Bronchial epithelial cell (primary cell): ENCODE measurements around the gene NIM1K. TPM values are rescaled to one million over a fixed set of nuclear protein-coding genes. Genes with fewer than 3 reads are reported as not detected.

ENCODE experiments used
- DNase-seq: peaks from one replicate; pipeline ENCODE4 v3.0.0-alpha.2; 2010; ENCODE audit warnings: low read depth
- FAIRE-seq: peaks from 2 replicates; lab custom pipeline; 2011; peaks lifted over from hg19 to GRCh38; lab: Jason Lieb, UNC
- H3K27me3 ChIP-seq: 2 replicates; pipeline ENCODE4 v1.5.1; 2011; ENCODE audit warnings: low read length; ENCODE audit not compliant: control insufficient read depth, insufficient read depth
- H3K36me3 ChIP-seq: 2 replicates; pipeline ENCODE4 v1.5.1; 2011; ENCODE audit warnings: low read length; ENCODE audit not compliant: control insufficient read depth, insufficient read depth
- H3K4me3 ChIP-seq: 2 replicates; pipeline ENCODE4 v1.5.1; 2011; ENCODE audit warnings: mild to moderate bottlenecking, low read depth, low read length, control low read depth
- total RNA-seq: library from RNA; depleted of rRNA; stranded (reverse); fragments of >200 nt; gene quantifications from 2 replicates; pipeline ENCODE4 v1.2.1, GENCODE V29; 2014
- TF ChIP-seq, protein P1 (sequence below): IDR thresholded peaks from 2 replicates; pipeline ENCODE4 v1.5.1; 2011; ENCODE audit warnings: mild to moderate bottlenecking, moderate library complexity, low read length, control low read depth, inconsistent platforms; ENCODE audit not compliant: insufficient read depth, severe bottlenecking

Gene NIM1K
- total RNA-seq, 1 donor from 2014 or later: not detected

DNA sequence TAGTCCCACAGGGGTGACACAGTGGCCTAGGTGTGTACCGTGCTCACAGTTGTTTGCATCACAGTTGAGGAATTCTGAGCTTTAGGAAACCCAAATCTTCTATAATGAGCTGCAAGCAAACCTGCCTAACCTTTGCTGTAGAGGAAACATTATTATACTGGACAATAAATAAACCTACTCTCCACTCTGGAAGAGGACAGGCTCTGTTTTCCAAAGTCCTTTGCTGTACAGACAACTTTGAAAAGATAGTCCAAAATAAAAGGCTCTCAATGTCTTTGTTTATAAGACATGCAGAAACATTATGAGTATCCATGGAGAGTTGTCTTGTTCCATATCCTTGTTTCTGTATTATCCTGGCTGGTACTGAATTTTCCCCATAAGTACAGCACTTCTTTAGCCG, 42.0 kb upstream of the NIM1K start:
- H3K36me3 ChIP-seq: peaks cover 3% of the 10 kb centered on the region
- TF ChIP-seq, protein P1, sequence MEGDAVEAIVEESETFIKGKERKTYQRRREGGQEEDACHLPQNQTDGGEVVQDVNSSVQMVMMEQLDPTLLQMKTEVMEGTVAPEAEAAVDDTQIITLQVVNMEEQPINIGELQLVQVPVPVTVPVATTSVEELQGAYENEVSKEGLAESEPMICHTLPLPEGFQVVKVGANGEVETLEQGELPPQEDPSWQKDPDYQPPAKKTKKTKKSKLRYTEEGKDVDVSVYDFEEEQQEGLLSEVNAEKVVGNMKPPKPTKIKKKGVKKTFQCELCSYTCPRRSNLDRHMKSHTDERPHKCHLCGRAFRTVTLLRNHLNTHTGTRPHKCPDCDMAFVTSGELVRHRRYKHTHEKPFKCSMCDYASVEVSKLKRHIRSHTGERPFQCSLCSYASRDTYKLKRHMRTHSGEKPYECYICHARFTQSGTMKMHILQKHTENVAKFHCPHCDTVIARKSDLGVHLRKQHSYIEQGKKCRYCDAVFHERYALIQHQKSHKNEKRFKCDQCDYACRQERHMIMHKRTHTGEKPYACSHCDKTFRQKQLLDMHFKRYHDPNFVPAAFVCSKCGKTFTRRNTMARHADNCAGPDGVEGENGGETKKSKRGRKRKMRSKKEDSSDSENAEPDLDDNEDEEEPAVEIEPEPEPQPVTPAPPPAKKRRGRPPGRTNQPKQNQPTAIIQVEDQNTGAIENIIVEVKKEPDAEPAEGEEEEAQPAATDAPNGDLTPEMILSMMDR: no peak
- FAIRE-seq (no peak), DNase-seq (no peak)
- no peak overlapping the region for H3K4me3 ChIP-seq
- H3K27me3 ChIP-seq: no peaks in the 10 kb centered on the region

DNA sequence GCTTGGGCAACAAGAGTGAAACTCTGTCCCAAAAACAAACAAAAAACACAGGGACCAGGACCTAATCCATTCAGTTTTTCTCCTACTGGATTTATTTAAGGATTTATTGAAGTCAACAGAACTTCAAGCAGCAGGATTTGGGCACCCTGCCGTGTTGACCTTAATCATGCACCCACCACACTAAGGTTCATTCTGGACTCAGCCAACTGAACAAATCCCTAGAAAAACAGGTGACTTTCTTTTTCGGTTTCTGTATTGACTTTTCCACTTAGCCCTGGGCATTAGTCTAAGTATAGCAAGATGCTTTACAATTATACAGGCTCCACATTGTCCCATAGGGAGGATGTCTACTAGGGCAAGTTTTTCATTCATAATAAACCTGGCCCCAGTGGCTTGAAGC, 41.3 kb upstream of the NIM1K start:
- no peak for DNase-seq
- Histone ChIP-seq H3K36me3 (peaks cover 3% of the 10 kb centered on the region), H3K4me3 (no peak overlapping the region), H3K27me3 (no peaks in the 10 kb centered on the region)
- TF ChIP-seq, protein P1: no peak
- no peak for FAIRE-seq

DNA sequence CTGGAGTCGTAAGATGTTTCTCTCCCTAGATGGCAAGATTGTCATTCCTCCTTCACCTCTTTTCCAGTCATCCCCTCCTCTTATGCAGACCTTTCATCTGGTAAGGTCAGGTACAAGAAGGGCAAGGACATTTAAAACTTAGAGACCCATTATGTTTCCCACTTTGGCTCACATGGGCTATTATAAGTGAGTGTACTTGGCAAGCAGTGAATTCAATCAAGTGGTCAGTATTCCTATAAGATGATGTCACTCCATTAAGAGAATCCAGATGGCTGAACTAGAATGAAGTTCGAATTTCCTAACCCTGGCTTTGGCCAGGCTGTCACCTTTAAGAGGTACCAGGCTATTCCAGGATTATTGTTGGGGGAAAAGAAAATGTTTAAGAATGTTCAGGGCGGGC, 39.1 kb upstream of the NIM1K start:
- Histone ChIP-seq H3K36me3 (peaks cover 4% of the 10 kb centered on the region), H3K27me3 (no peaks in the 10 kb centered on the region), H3K4me3 (no peak overlapping the region)
- FAIRE-seq (no peak), DNase-seq (no peak)
- TF ChIP-seq, protein P1: no peak

DNA sequence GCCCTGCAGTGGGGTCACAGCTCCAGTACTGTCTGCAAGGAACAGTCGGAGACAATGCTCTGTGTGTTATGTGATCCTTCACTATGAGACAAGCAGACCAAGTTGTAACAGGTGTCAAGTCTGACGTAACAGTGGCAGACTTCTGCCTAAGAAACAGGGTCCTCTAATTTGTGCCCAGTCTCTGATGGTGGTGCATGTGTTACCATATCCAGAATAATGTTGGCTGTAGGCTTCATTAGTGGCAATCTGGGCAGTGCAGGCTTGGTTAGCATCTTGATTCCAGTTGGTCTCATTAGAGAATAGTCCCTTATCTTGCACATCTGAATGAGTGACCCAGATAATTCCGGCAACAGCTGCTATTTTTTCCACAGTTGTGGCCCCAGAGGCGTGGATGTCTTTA, 37.6 kb upstream of the NIM1K start:
- no peak for FAIRE-seq
- Histone ChIP-seq H3K36me3 (peaks cover 5% of the 10 kb centered on the region), H3K4me3 (no peak overlapping the region), H3K27me3 (no peaks in the 10 kb centered on the region)
- TF ChIP-seq, protein P1: no peak
- no peak for DNase-seq

DNA sequence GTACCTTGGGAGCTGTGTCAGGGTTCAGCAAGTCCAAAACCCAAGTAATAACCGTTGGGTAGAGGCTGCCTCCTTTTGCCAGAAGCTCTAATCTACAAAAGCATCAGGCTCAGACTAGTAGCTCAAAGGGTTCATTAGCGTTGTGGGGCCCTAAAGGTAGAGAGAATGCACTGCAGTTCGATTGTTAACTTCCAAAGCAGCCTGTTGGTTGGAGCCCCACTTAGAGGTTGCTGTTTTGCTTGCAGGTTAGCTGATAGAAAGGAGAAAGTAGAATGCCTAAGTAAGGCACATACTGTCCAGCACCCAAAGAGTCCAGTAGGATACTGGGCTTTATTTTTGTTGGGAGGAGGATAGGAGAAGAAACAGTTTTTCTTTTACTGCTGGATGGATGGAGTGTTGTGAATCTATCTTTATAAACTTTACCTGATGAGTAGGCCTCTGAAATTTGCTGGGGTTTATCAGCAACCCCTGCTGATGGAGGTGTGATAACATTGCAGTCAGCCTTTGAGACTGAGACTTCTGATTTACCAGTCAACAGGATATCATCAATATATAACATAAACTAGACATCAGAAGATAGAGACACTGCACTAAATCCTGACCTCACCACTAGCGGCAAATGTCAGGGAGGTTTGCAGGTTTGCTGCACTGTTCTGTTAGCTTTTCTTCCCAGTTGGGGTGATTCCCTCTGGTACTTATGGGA, 36.5 kb upstream of the NIM1K start:
- Histone ChIP-seq H3K36me3 (peaks cover 5% of the 10 kb centered on the region), H3K27me3 (no peaks in the 10 kb centered on the region), H3K4me3 (no peak overlapping the region)
- TF ChIP-seq, protein P1: no peak
- FAIRE-seq (no peak), DNase-seq (no peak)

DNA sequence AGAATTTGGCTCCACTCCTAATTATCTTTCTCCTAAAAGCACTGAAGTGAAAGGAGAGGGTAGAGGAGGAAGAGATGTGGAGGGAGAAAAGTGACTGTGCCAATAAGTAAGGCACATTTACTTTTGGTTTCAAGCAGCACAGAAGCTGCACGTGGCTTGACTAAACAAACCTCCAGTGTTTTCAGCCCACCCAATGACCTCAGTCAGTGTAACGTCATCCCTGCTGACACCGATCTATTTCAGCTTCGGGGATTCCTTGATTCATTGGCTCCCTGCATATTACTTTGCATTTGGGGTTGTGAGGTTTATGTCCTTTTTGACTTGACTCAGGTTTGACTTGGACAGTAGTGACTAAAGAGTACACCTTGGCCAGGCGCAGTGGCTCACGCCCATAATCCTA, 35.6 kb upstream of the NIM1K start:
- Histone ChIP-seq H3K36me3 (peaks cover 6% of the 10 kb centered on the region), H3K27me3 (no peaks in the 10 kb centered on the region), H3K4me3 (no peak overlapping the region)
- no peak for FAIRE-seq
- TF ChIP-seq, protein P1: no peak
- DNase-seq: no peak
